ENCODE measurements around the gene MSMB. TPM values are rescaled to one million over a fixed set of nuclear protein-coding genes. Genes with fewer than 3 reads are reported as not detected.
"Not testable (repeated sequence)": the region's sequence is repeated elsewhere in the genome, so short reads cannot be mapped to it uniquely, and the experiment has no call there.

The MSMB gene
- total RNA-seq, 1 donor from 2014 or later, result 5.3 TPM

DNA sequence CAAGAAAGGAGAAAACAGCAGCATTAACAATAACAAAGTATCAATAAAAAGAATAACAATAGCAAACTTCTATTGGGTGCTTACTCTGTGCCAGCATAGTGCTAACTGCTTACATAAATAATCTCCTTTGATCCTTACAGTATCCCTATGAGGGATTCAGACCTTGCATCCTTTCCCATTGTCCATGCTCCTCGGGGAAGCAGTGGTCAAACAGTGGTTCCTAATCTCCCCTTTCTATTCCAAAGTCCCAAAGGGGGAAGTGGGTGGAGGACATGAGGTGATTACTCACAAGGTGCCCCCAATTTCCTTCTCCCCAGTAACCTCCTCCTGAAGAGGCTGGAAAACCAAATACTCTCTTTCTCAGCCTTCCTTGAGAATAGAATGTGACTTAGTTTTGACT is 22.0 kb upstream of the MSMB start:
- no peaks in the 10 kb centered on the region for H3K27me3 ChIP-seq (ENCODE audit: low read depth)

GRCh38 chr10:46064269-46064817 is 18.3 kb upstream of the MSMB start:
- Histone ChIP-seq H3K9me3 (no peaks in the 10 kb centered on the region), H3K27ac (no peak overlapping the region), H3K27me3 (ENCODE audit: low read depth) (no peaks in the 10 kb centered on the region), H3K4me1 (no peaks in the 10 kb centered on the region), H3K4me3 (no peak overlapping the region), H3K36me3 (no peaks in the 10 kb centered on the region)
- DNase-seq, result no peak
- intact Hi-C loops (cut with DNase I), result no loop called here
- ATAC-seq, result no peak
- TF ChIP-seq CTCF (IDR thresholded peaks at IDR 0.05), result no peak

More for the DNA sequence above, 22.0 kb upstream of the MSMB start:
- H3K36me3 ChIP-seq, result no peaks in the 10 kb centered on the region
- no peak for TF ChIP-seq CTCF (IDR thresholded peaks at IDR 0.05)
- intact Hi-C loops (cut with DNase I), result no loop called here
- DNase-seq, result no peak
- no peaks in the 10 kb centered on the region for H3K4me1 ChIP-seq
- H3K4me3 ChIP-seq, result no peak overlapping the region
- no peak for ATAC-seq
- no peaks in the 10 kb centered on the region for H3K9me3 ChIP-seq
- no peak overlapping the region for H3K27ac ChIP-seq

DNA sequence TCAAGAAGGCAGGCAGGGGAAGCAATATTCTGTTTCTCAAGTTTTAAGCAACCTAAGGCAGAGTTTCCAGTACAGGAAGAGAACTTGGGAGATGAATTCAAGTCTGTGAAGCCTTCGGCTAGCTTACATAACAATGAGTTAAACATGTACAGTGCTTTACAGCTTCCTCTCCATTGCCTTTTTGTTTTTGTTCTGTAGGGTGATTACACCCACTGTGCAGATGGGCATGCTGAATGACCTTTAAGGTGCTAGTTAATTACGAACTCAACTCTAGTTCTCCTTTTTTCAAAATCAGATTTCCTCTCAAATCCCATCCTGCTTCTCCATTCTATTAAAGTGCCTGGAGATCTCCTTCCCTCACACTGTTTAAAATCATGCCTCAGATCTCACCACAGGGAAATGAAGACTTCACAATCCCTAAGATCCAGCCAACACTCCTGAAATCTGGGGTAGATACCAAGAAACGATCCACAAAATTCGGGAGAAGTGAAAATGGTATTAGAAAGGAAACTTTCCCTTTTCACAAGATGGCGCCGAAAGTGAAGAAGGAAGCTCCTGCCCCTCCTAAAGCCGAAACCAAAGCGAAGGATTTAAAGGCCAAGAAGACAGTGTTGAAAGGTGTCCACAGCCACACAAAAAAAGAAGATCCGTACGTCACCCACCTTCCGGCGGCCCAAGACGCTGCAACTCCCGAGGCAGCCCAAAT is 16.8 kb upstream of the MSMB start:
- no peak overlapping the region for H3K27ac ChIP-seq
- no peaks in the 10 kb centered on the region for H3K27me3 ChIP-seq (ENCODE audit: low read depth)
- no peaks in the 10 kb centered on the region for H3K9me3 ChIP-seq
- TF ChIP-seq CTCF (IDR thresholded peaks at IDR 0.05), result no peak
- ATAC-seq (no peak), DNase-seq (no peak)
- no peak overlapping the region for H3K4me3 ChIP-seq
- H3K4me1 ChIP-seq, result no peaks in the 10 kb centered on the region
- no peaks in the 10 kb centered on the region for H3K36me3 ChIP-seq
- intact Hi-C loops (cut with DNase I), result no loop called here

DNA sequence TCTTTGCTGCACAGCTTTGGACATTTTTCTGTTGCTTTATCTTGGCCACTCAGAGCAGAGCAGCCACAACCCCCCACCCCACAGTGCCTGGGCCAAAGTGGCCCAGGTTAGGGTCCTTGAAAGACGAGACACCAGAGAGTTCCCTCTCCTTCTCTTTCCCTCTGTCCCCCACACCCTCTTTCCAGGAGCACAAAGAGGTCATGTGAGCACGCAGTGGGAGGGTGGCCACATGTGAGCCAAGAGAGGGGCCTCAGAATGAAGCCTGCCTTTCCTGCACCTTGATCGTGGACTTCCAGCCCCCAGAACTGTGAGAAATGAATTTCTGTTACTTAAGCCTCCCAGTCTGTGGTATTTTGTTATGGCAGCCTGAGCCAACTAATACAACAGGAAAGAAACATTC is 14.6 kb upstream of the MSMB start:
- no peak for TF ChIP-seq CTCF (IDR thresholded peaks at IDR 0.05)
- H3K9me3 ChIP-seq, result no peaks in the 10 kb centered on the region
- no peak overlapping the region for H3K4me3 ChIP-seq
- ATAC-seq, result no peak
- H3K4me1 ChIP-seq, result no peaks in the 10 kb centered on the region
- intact Hi-C loops (cut with DNase I), result no loop called here
- H3K27ac ChIP-seq, result no peak overlapping the region
- H3K36me3 ChIP-seq, result no peaks in the 10 kb centered on the region
- H3K27me3 ChIP-seq (ENCODE audit: low read depth), result no peaks in the 10 kb centered on the region
- DNase-seq, result no peak

DNA sequence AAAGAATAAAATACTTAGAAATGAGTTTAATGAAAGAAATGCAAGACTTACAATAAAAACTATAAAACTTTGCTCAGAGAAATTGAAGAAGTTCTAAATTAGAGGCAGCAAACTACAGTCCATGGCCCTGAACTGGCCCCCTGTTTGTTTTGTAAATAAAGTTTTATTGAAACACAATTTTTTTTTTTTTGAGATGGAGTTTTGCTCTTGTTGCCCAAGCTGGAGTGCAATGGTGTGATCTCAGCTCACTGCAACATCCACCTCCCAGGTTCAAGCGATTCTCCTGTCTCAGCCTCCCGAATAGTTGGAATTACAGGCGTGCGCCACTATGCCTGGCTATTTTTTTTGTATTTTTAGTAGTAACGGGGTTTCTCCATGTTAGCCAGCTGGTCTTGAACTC is 11.9 kb upstream of the MSMB start:
- ATAC-seq; H3K36me3 ChIP-seq; H3K4me1 ChIP-seq; H3K27me3 ChIP-seq (ENCODE audit: low read depth); H3K4me3 ChIP-seq; H3K27ac ChIP-seq; intact Hi-C loops (cut with DNase I); H3K9me3 ChIP-seq; DNase-seq: not testable (repeated sequence)

GRCh38 chr10:46057038-46057437 is 11.0 kb upstream of the MSMB start:
- H3K4me1 ChIP-seq, result no peaks in the 10 kb centered on the region
- H3K27ac ChIP-seq, result no peak overlapping the region
- H3K27me3 ChIP-seq (ENCODE audit: low read depth), result no peaks in the 10 kb centered on the region
- no peak overlapping the region for H3K4me3 ChIP-seq
- ATAC-seq (no peak), DNase-seq (no peak)
- H3K9me3 ChIP-seq, result no peaks in the 10 kb centered on the region
- no peaks in the 10 kb centered on the region for H3K36me3 ChIP-seq
- no peak for TF ChIP-seq CTCF (IDR thresholded peaks at IDR 0.05)
- intact Hi-C loops (cut with DNase I), result no loop called here
